ENCODE data around the gene POU6F2.

DNA sequence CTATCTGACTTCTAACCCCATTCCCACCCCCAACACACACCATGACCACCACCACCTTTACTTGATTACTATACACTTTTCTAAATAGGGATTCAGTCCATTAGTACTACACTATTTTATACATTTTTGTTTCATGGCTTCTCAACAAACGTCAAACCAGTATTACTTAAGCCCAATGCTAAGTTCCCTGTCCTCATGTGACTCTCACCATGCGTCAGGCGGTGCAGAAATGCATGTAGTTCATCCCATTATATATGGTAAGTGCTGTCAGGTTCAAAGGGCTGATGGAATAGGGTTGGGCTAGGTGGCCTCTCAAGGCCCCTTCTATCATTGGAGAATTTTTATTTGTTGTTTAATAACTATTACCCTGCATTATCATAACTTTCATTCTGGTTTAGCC lies 49.2 kb upstream of the POU6F2 start:
- no peak for TF ChIP-seq ELF2 (CRISPR knock-in tag; IDR thresholded peaks at IDR 0.05)
- TF ChIP-seq, protein P1, sequence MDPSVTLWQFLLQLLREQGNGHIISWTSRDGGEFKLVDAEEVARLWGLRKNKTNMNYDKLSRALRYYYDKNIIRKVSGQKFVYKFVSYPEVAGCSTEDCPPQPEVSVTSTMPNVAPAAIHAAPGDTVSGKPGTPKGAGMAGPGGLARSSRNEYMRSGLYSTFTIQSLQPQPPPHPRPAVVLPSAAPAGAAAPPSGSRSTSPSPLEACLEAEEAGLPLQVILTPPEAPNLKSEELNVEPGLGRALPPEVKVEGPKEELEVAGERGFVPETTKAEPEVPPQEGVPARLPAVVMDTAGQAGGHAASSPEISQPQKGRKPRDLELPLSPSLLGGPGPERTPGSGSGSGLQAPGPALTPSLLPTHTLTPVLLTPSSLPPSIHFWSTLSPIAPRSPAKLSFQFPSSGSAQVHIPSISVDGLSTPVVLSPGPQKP (CRISPR knock-in tag; IDR thresholded peaks at IDR 0.05) = no peak
- TF ChIP-seq CBFB (CRISPR knock-in tag; IDR thresholded peaks at IDR 0.05) = no peak
- TF ChIP-seq, protein P2, sequence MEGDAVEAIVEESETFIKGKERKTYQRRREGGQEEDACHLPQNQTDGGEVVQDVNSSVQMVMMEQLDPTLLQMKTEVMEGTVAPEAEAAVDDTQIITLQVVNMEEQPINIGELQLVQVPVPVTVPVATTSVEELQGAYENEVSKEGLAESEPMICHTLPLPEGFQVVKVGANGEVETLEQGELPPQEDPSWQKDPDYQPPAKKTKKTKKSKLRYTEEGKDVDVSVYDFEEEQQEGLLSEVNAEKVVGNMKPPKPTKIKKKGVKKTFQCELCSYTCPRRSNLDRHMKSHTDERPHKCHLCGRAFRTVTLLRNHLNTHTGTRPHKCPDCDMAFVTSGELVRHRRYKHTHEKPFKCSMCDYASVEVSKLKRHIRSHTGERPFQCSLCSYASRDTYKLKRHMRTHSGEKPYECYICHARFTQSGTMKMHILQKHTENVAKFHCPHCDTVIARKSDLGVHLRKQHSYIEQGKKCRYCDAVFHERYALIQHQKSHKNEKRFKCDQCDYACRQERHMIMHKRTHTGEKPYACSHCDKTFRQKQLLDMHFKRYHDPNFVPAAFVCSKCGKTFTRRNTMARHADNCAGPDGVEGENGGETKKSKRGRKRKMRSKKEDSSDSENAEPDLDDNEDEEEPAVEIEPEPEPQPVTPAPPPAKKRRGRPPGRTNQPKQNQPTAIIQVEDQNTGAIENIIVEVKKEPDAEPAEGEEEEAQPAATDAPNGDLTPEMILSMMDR (IDR thresholded peaks at IDR 0.05 in 2 of 3, conservative IDR thresholded peaks at IDR 0.05 in 1 of 3; ENCODE audit: insufficient read depth in 2 of 3, low read depth in 1 of 3, low read length in 3 of 3) = no peak
- no peak for TF ChIP-seq TBL1XR1 (IDR thresholded peaks at IDR 0.05; ENCODE audit: low read length in 2 of 2)
